OCI-LY1 (cell line): Measurements from ENCODE around the gene CBL.

Source experiments
- CTCF ChIP-seq: fragments of 200-600 bp; sonication (generic), shearing (Covaris generic); IDR thresholded peaks from 2 replicates; pipeline ENCODE4 v1.5.1; 2017; ENCODE audit warnings: mild to moderate bottlenecking, antibody characterized with exemption, low read length, moderate library complexity, mixed read lengths
- EZH2 ChIP-seq: fragments of 200-600 bp; sonication (generic), shearing (Covaris generic); IDR thresholded peaks from 2 replicates; pipeline ENCODE4 v1.8.0; 2017; ENCODE audit warnings: borderline replicate concordance, mixed run types, mild to moderate bottlenecking, antibody characterized with exemption, low read length, moderate library complexity, mixed read lengths

GRCh38 chr11:119300198-119300964 lies 94.2 kb downstream of the CBL start:
- TF ChIP-seq CTCF = no peak
- no peak for TF ChIP-seq EZH2
